Activated naive CD4-positive, alpha-beta T cell (primary cell): ENCODE data around the gene SHISAL1.
"Not testable (repeated sequence)": the region's sequence is repeated elsewhere in the genome, so short reads cannot be mapped to it uniquely, and the experiment has no call there.

ENCODE experiments used
- DNase-seq, 4 experiments: peaks; one replicate each; lab custom pipeline; 2025; lab: John Stamatoyannopoulos, UW

Gene SHISAL1

GRCh38 chr22:44261164-44261860 lies 51.4 kb downstream of the SHISAL1 start:
- no peak for DNase-seq

GRCh38 chr22:44260216-44261035 lies 52.3 kb downstream of the SHISAL1 start:
- no peak for DNase-seq

- DNase-seq, result no peak
These were observed 53.2 kb downstream of the SHISAL1 start for GRCh38 chr22:44259366-44260215.

- no peak for DNase-seq
These were observed 55.9 kb downstream of the SHISAL1 start for GRCh38 chr22:44256556-44257485.

GRCh38 chr22:44256085-44256484 lies 56.7 kb downstream of the SHISAL1 start:
- DNase-seq, result no peak

- DNase-seq, result no peak
These were observed 57.9 kb downstream of the SHISAL1 start for GRCh38 chr22:44254811-44255210.

- no peak for DNase-seq
These were observed 63.2 kb downstream of the SHISAL1 start for GRCh38 chr22:44249376-44250147.

GRCh38 chr22:44248926-44249325 lies 63.8 kb downstream of the SHISAL1 start:
- DNase-seq, result no peak

GRCh38 chr22:44247923-44248892 lies 64.5 kb downstream of the SHISAL1 start:
- no peak for DNase-seq

- no peak for DNase-seq
These were observed 65.4 kb downstream of the SHISAL1 start for GRCh38 chr22:44247346-44247745.

GRCh38 chr22:44246615-44247326 lies 66.0 kb downstream of the SHISAL1 start:
- DNase-seq, result no peak

GRCh38 chr22:44245867-44246266 lies 66.9 kb downstream of the SHISAL1 start:
- DNase-seq, result no peak

- DNase-seq, result no peak
These were observed 67.3 kb downstream of the SHISAL1 start for GRCh38 chr22:44245438-44245837.

- DNase-seq, result no peak
These were observed 68.4 kb downstream of the SHISAL1 start for GRCh38 chr22:44244265-44244822.

- no peak for DNase-seq
These were observed 69.0 kb downstream of the SHISAL1 start for GRCh38 chr22:44243761-44244160.

GRCh38 chr22:44242946-44243724 lies 69.6 kb downstream of the SHISAL1 start:
- DNase-seq, result no peak

- DNase-seq, result not testable (repeated sequence)
These were observed 71.6 kb downstream of the SHISAL1 start for GRCh38 chr22:44241121-44241520.

GRCh38 chr22:44237290-44237689 lies 75.5 kb downstream of the SHISAL1 start:
- DNase-seq, result no peak
